Motor neuron (in vitro differentiated cells): ENCODE data around the gene DLX1. TPM values are rescaled to one million over a fixed set of nuclear protein-coding genes. Genes with fewer than 3 reads are reported as not detected.
"Not testable (repeated sequence)": the region's sequence is repeated elsewhere in the genome, so short reads cannot be mapped to it uniquely, and the experiment has no call there.

Experiments used
- ATAC-seq, 8 experiments: fragments of 200-7000 bp; cut with Tn5 transposase; replicated peaks in 6 of 8; 2 replicates each; pipeline ENCODE4 v1.8.0; 2021; ENCODE audit warnings: mild to moderate bottlenecking in 8 of 8, moderate library complexity in 8 of 8
- H3K27ac ChIP-seq, 2 donors: fragments of 250-450 bp; sonication (Bioruptor Pico); 2 replicates each; pipeline ENCODE4 v1.9.0; 2021; ENCODE audit warnings: antibody characterized with exemption in 2 of 2, mild to moderate bottlenecking in 2 of 2, moderate library complexity in 1 of 2
- H3K4me1 ChIP-seq, 2 donors: fragments of 250-450 bp; sonication (Bioruptor Pico); replicated peaks in 1 of 2; 2 replicates each; pipeline ENCODE4 v1.6.1; 2021; ENCODE audit warnings: antibody characterized with exemption in 2 of 2, mild to moderate bottlenecking in 2 of 2, moderate library complexity in 1 of 2
- H3K4me3 ChIP-seq, 5 donors: fragments of 250-450 bp; sonication (Bioruptor Pico); 2 replicates each; pipeline ENCODE4 v1.9.0; 2021; ENCODE audit warnings: antibody characterized with exemption in 5 of 5, mild to moderate bottlenecking in 5 of 5, moderate library complexity in 4 of 5
- WGBS, 10 experiments: fragments of 450-650 bp; shearing (Covaris generic); methylation state at CpG; one replicate each; pipeline ENCODE4 v1.0.0; 2022; 5-methylcytosine and 5-hydroxymethylcytosine counted together
- in situ Hi-C, 9 experiments: fragments of 400-800 bp; cut with MboI; loops; one replicate each; pipeline ENCODE4 v1.15.0; 2021; ENCODE audit warnings: low sequenced_read_pairs in 9 of 9, low pct_unique_long_range_greater_than_20kb in 2 of 9; ENCODE audit not compliant: unreplicated experiment in 9 of 9
- total RNA-seq, 8 experiments: library from RNA; unstranded; fragments of 300-600 nt; gene quantifications; 2 replicates each; pipeline versions ENCODE4 v1.2.3 to v1.2.4, GENCODE V29; 2022

Gene DLX1
- total RNA-seq, 8 experiments from 2014 or later = 0.09 to 76.5 (median 0.54) TPM; not detected in 1

DNA sequence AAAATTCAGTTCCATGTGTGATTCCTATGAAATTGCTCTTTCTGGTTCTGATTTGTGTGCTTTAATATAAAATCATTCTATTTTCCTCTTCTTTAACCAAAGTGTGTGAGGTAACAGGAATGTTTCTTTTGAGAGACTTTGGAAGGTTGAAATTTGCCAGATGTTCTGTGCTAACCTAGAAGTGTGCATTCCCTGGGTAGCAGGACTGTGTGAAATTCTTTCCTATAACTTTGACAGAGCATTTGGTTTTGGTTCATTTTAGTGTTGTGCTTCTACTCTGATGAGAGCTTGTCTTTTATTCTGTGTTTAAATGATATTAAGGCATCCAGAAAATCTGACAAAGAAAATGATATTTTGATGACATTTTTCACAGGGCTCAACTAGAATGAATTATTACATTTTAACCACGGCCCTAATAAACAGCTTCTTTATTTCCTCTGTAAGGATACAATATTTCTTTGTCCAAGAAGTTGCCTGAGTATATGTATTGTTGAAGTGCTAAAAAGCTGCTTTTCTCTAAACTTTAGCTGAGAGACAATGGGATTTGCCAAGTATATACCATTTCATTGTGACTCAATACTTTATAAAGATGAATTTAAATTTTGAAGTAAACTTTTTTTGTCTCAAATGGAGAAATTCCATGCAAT lies 34.7 kb upstream of the DLX1 start:
- ATAC-seq = no peak
- Histone ChIP-seq H3K4me1 (peaks cover 14 to 20% of the 10 kb centered on the region in 2 donors), H3K4me3 (no peak overlapping the region), H3K27ac (no peak overlapping the region)
- 77 to 100% (median 89%) methylated on average over 1 of the region's 1 CpG for WGBS, 10 experiments
- in situ Hi-C loops = no loop called here

DNA sequence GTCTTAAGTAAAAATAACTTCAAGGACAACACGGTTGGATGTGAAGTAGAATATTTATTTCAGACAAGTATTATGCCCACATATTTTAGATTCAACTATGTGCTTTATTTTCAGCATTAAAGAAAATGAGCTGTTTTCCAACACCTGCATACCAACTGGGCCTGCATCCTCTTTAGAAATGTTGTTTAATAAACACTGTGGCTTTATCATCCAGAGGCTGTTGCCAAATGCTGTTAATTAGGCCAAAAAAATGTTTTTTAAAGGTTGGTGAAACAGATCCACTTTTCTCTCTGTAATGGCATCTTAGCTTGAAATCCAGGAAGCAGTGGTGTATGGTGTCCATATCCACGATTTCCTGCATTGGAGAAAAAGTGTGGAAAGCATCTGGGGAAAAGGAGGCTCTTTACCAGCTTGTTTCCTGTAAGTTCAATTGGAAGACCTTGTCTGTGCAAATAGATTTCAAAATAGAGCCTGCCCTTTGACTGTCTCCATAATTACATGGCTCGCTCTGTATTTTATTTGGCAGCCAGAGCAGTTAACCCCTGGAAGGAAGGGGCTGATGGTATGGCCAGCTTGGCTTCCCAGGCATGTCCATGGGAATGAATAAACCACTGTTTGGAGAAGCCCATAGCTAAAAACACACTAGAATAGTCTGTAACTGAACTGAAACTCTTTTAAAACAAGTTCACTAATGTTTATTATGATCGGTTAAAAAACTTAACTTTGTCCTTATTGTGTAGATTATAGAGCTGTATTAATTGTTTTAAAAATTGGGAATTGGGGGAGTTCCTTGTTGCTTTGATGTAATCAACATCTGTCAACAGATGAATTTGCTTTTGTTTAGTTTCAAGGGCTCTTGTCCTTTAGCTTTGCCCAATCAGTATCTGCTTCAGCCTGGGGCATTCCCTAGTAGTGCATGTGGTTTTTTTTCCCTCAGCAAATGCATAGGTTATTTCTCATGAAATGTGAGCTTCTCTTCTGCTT lies 33.0 kb upstream of the DLX1 start:
- in situ Hi-C loops = no loop called here
- no peak overlapping the region for H3K27ac ChIP-seq
- peaks cover 9 to 20% of the 10 kb centered on the region in 2 donors for H3K4me1 ChIP-seq
- 34 to 80% (median 55%) methylated on average over 2 to 4 of the region's 4 CpGs for WGBS, 10 experiments
- ATAC-seq = peak in 4 of 8 experiments; percentile 34 to 91 (median 44)
- H3K4me3 ChIP-seq = no peak overlapping the region

DNA sequence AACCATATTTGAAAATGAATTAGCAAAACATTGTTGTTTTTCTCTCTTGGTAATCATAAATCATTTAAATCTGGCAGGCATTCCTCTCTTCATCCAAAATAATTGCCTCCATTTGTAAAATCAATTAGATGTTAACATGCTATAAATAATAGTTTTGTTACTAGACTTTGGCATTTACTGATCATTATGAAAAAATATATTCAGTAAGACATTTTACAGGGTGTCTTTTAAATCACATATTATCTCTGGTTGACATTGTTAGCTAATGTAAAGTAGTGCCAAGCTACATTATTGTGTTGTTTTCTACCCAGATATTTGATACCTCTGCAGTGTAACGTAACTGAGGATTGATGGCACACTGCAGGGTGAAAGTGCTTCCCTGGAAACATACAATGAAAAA lies 31.8 kb upstream of the DLX1 start:
- Histone ChIP-seq H3K4me3 (no peak overlapping the region), H3K4me1 (peaks cover 9 to 20% of the 10 kb centered on the region in 2 donors), H3K27ac (no peak overlapping the region)
- no peak for ATAC-seq
- in situ Hi-C loops = no loop called here
- WGBS, 10 experiments = 83 to 100% (median 87%) methylated on average over 1 of the region's 1 CpG; no CpG with 5 or more reads in 4 of the 10 experiments

DNA sequence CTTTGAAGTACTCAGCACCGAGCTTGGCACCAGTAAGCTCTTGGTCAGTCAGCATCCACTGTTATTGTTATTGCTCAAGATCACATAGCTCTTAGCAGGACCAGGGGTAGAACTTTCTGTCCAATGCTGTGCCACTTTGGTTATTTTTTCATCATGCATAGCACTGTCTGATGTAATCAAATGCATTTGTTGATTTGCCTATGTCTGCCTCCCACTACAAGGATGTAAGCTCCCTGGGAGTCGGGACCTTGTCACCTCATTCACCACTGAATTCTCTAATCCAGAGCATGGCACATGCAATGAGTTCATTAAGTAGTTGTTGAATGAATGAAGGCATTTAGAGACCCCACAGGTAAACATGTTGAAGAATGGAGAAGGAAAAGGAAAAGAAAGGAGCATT lies 29.0 kb upstream of the DLX1 start:
- in situ Hi-C loops = no loop called here
- 60 to 100% (median 88%) methylated on average over 1 to 2 of the region's 2 CpGs; no CpG with 5 or more reads in 5 of the 10 experiments for WGBS, 10 experiments

DNA sequence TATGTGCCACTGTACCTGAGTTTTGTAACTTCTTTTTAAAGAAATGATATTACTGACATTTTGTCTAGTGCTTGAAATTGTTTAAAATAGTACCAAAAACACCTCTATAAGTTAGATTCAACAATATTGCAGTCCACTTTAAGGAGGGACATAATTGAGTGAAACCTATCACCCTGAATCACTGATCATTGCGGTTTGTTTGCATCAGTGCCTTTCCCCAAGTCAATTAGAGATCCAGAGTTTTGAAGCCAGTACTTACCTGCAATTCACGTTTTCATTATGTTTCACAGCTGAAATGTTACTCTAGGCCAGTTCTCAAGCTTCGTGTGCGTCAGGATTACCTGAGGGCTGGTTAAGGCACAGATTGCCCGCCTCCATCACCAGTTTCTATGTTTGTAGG lies 26.6 kb upstream of the DLX1 start:
- in situ Hi-C loops = no loop called here
- peaks cover 7 to 17% of the 10 kb centered on the region in 2 donors for H3K4me1 ChIP-seq
- H3K4me3 ChIP-seq = no peak overlapping the region
- 90 to 100% (median 96%) methylated on average over 1 to 5 of the region's 5 CpGs for WGBS, 10 experiments
- no peak overlapping the region for H3K27ac ChIP-seq
- no peak for ATAC-seq

More for the DNA sequence above, 29.0 kb upstream of the DLX1 start:
- no peak for ATAC-seq
- Histone ChIP-seq H3K4me1 (peaks cover 13 to 23% of the 10 kb centered on the region in 2 donors), H3K4me3 (no peak overlapping the region), H3K27ac (no peak overlapping the region)

DNA sequence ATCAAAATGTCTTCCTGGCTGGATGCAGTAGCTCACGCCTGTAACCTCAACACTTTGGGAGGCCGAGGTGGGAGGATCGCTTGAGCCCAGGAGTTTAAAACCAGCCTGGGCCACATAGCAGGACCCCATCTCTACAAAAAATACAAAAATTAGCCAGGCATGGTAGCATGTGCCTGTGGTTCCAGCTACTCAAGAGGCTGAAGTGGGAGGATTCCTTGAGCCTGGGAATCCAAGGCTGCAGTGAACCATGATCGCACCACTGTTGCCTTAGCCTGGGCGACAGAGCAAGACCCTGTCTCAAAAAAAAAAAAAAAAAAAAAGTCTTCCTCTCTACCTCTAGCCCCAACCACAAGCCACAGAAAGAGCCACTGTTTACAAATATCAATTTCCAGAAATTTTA lies 25.2 kb upstream of the DLX1 start:
- WGBS, 10 experiments = 80 to 100% (median 96%) methylated on average over 1 to 5 of the region's 5 CpGs; no CpG with 5 or more reads in 2 of the 10 experiments
- H3K27ac ChIP-seq, H3K4me3 ChIP-seq, ATAC-seq, in situ Hi-C loops: not testable (repeated sequence)
- peaks cover 3 to 20% of the 10 kb centered on the region in 2 donors for H3K4me1 ChIP-seq

DNA sequence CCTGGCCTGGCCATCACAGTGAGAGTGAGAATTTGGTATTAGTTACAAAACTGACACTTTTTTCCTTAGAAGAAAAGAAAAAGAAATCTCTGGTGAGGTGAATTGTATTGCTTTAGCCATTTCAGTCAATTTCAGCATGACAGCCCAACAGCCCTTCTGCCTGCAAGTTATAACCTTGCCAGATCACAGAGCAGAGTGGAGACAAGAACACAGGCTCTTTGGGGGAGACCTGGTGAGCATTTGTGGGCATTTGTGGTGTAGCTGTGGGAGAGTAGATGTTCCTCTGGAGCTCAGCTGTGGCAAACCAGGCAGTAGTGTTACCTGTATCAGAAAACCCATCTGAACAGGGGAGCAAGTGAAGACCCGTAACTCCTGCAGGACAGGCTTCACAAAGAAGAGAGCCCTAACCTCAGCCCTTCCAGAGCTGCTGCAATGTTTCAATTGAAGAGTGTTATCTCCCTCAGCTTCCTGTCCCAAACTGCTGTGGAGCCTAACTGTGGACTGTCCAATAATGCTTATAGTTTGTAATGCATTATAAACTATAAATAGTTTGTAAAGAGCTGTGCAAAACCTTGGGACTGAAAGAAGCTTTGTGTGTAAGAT lies 22.8 kb upstream of the DLX1 start:
- Histone ChIP-seq H3K4me3 (no peak overlapping the region), H3K4me1 (peaks cover 9 to 28% of the 10 kb centered on the region in 2 donors), H3K27ac (no peak overlapping the region)
- WGBS, 10 experiments = 83% methylated on average over 1 of the region's 1 CpG; no CpG with 5 or more reads in 9 of the 10 experiments
- in situ Hi-C loops = no loop called here
- peak in 1 of 8 experiments; percentile 39 for ATAC-seq

DNA sequence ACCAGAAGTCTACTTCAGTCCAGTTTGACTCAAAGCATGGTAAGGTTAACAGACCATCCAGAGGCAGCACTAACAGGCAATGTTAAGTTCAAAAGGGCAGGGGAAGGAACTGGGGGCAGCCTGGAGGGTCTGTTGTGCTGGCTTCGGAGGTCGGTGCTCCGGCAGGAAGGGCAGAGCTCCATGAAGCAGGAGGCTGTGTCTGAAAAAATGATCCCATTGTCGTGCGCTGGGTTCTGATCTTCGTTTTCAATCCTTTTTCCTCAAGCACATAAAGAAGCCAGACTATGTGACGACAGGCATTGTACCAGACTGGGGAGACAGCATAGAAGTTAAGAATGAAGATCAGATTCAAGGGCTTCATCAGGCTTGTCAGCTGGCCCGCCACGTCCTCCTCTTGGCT lies 21.9 kb upstream of the DLX1 start:
- no peak for ATAC-seq
- Histone ChIP-seq H3K4me3 (no peak overlapping the region), H3K4me1 (peaks cover 9 to 28% of the 10 kb centered on the region in 2 donors), H3K27ac (no peak overlapping the region)
- WGBS, 10 experiments = 63 to 96% (median 90%) methylated on average over 2 to 9 of the region's 9 CpGs; no CpG with 5 or more reads in 3 of the 10 experiments
- in situ Hi-C loops = no loop called here

DNA sequence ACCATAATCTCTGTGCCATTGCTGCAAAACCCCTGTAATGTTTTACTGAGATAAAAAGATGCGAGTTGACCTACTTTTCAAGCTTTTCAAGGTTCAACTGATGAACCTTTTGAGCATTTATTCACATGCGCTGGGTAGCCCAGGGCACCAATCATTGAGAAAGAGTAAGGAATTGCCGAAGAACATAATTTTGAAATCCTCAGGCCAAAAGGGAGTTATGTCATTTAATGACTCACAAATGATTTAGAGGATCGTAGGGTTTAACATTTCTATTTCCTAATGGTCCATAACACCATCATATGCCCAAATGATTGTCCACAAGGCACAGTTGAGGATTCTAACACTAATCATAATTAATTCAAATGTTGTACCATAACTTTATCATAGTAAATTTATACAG lies 20.2 kb upstream of the DLX1 start:
- WGBS, 10 experiments = 57 to 94% (median 85%) methylated on average over 1 to 4 of the region's 4 CpGs; no CpG with 5 or more reads in 1 of the 10 experiments
- H3K4me1 ChIP-seq = peaks cover 9 to 28% of the 10 kb centered on the region in 2 donors
- ATAC-seq = no peak
- H3K27ac ChIP-seq = no peak overlapping the region
- in situ Hi-C loops = no loop called here
- no peak overlapping the region for H3K4me3 ChIP-seq

DNA sequence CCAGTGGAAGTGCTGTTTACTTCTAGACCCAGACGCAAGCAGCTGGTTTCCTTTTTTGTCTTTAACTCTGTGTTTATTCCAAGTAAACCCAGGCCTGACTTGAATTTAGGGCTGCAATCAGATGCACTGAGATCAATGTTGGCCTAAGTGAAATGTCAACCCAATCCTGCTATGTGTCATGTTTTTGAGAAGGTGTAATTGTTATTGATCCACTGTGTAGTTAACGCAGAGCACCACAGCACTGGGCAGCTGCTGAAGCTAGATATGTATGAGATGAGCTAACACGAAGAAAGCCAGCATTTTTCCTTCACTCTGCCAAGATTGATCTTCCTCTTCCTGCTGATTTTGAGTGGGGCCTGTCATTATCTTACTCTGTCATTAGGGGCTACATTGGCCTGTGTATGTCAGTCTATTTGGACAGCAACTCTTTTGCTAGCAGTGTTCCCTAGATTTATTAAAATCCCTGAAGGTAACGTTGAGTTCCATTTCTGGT lies 18.9 kb upstream of the DLX1 start:
- H3K4me3 ChIP-seq = no peak overlapping the region
- 68 to 100% (median 77%) methylated on average over 2 to 4 of the region's 4 CpGs; no CpG with 5 or more reads in 1 of the 10 experiments for WGBS, 10 experiments
- ATAC-seq = peak in 5 of 8 experiments; percentile 72 to 78 (median 73)
- H3K27ac ChIP-seq = peak overlapping the region in 1 of 2 donors; percentile 32
- peaks cover 12 to 30% of the 10 kb centered on the region in 2 donors for H3K4me1 ChIP-seq
- in situ Hi-C loops = no loop called here

DNA sequence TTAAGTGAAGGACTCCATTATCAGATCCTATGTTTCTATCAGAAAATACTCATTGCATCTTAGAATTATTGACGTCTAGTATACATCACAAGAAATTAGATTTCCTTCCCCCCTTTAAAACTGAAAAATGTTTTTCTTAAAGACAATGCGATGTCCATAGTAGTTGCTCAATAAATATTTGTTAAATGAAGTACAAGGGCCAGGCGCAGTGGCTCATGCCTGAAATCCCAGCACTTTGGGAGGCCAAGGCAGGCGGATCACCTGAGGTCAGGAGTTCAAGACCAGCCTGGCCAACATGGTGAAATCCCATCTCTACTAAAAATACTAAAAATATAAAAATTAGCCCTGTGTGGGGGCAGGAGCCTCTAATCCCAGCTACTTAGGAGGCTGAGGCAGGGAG lies 17.4 kb upstream of the DLX1 start:
- H3K4me3 ChIP-seq, ATAC-seq, in situ Hi-C loops, H3K27ac ChIP-seq: not testable (repeated sequence)
- peaks cover 27 to 29% of the 10 kb centered on the region in 2 donors for H3K4me1 ChIP-seq
- 50 to 100% (median 92%) methylated on average over 1 to 4 of the region's 4 CpGs for WGBS, 10 experiments

DNA sequence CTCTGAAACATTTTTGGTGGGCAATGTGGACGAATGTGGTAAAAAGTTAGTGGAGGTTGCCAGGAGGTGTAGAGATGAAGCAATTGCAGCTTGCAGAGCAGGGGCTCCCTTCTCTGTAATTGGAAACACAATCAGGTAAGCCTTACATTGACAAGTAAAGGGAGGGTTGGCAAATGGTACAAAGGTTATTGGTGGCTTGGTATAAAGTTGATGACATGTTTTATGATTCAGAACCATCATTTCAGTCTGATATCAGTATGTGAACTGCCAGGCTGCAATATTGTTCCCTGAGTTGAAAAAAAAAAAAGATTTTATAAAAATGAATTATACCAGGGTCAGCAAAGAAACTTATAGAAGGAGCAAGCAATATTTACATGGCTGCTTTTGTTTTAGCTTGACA lies 14.4 kb upstream of the DLX1 start:
- no peak for ATAC-seq
- in situ Hi-C loops = no loop called here
- WGBS, 10 experiments = 43 to 100% (median 83%) methylated on average over 1 of the region's 1 CpG; no CpG with 5 or more reads in 3 of the 10 experiments
- Histone ChIP-seq H3K27ac (peak overlapping the region in 1 of 2 donors; percentile 63), H3K4me3 (no peak overlapping the region), H3K4me1 (peaks cover 36 to 38% of the 10 kb centered on the region in 2 donors)
